ENCODE measurements around the gene ZDHHC18. TPM values are rescaled to one million over a fixed set of nuclear protein-coding genes. Genes with fewer than 3 reads are reported as not detected.
"Not testable (repeated sequence)": the region's sequence is repeated elsewhere in the genome, so short reads cannot be mapped to it uniquely, and the experiment has no call there.

The ZDHHC18 gene
- total RNA-seq, 1 experiment from 2014 or later = 33.1 TPM

DNA sequence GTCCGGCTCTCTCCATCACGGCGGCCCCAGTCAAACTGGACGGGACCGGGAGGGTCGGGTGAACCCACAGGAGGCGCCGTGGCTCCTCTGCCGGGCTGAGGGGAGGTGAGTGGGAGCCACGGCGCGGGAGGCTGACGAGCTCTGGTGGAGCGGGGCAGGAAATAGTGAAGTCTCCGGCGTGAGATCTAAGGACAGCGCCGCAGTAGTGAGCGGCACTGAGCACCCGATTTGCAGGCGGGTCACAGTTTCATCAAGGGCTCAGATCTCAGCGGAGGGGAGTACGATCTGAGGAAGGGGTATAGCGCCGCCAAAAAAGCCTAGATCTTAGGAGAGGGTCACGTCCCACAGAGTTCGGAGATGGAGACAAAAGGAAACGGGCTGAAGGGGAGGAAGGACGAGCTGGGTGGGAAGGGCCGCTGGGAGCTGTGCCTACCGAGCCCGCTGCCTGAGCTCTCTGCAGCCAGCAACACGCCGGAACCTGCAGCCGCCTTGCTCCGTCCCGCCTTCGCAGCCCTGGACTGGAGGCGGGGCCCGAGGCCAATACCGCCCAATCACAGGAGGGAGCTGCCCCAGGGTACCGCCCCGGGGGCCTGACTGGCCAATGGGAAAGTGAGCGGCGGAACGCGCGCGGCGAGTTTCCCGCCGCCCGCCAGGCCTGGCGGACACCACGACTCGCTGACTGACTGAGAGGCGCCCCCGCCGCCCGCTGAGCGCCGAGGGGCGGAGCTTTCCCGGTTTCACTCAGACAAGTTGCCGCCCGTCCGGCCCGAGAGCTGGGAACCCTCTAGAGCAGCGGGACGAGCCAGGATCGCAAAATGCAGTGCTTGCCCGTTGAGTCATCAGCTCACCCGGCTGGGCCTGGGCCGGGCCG is 38.4 kb downstream of the ZDHHC18 start:
- H3K4me1 Mint-ChIP-seq = peaks cover 38 to 40% of the 10 kb centered on the region in 2 experiments
- no peaks in the 10 kb centered on the region for H3K9me3 Mint-ChIP-seq
- Histone ChIP-seq H3K4me2 (ENCODE audit: insufficient read depth, insufficient read length, low read length) (peak overlapping the region; percentile 73), H2BK5ac (ENCODE audit: insufficient read length, low read length) (no peak overlapping the region), H3K79me2 (ENCODE audit: insufficient read depth, low read length) (no peaks in the 10 kb centered on the region), H3K4me1 (ENCODE audit: insufficient read depth, low read length) (no peaks in the 10 kb centered on the region; the same call in 1 of the 2 replicates), H2BK15ac (ENCODE audit: low read depth, low read length) (no peak overlapping the region; the same call in 1 of the 2 replicates), H4K20me1 (ENCODE audit: control insufficient read depth, insufficient read depth, insufficient read length) (no peaks in the 10 kb centered on the region), H3K14ac (ENCODE audit: insufficient read depth, low read length) (peak overlapping the region; percentile 91), H3K23ac (ENCODE audit: insufficient read length, low read depth, low read length) (no peak overlapping the region), H3K18ac (ENCODE audit: insufficient read length, low read depth, low read length) (peak overlapping the region; percentile 88), H3K4ac (ENCODE audit: low read depth, low read length) (peak overlapping the region; percentile 60; the same call in 1 of the 2 replicates), H3K27me3 (ENCODE audit: insufficient read depth, low read length) (no peaks in the 10 kb centered on the region; the same call in 1 of the 2 replicates), H2AFZ (ENCODE audit: low read length) (no peak overlapping the region), H3K56ac (ENCODE audit: insufficient read length, low read depth, low read length) (no peak overlapping the region), H3T11ph (ENCODE audit: low read length) (no peak overlapping the region), H3K9me3 (ENCODE audit: control insufficient read depth, low read depth, low read length) (no peaks in the 10 kb centered on the region), H3K27ac (ENCODE audit: insufficient read length, low read depth, low read length) (peak overlapping the region; percentile 25), H2BK20ac (ENCODE audit: low read depth, low read length, poor library complexity, severe bottlenecking) (no peak overlapping the region), H2BK120ac (ENCODE audit: low read depth, low read length, poor library complexity, severe bottlenecking) (no peak overlapping the region), H4K5ac (ENCODE audit: insufficient read length, low read depth, low read length) (no peak overlapping the region), H2BK12ac (ENCODE audit: insufficient read length, low read depth, low read length) (peak overlapping the region; percentile 28), H3K23me2 (ENCODE audit: insufficient read length, low read depth, low read length, poor library complexity, severe bottlenecking) (peaks cover 4% of the 10 kb centered on the region), H4K8ac (replicated peaks; ENCODE audit: insufficient read length, low read depth, low read length) (no peak overlapping the region), H4K91ac (ENCODE audit: insufficient read length, low read depth, low read length) (no peak overlapping the region), H3K79me1 (ENCODE audit: insufficient read depth, low read depth, low read length, poor library complexity, severe bottlenecking) (no peaks in the 10 kb centered on the region), H2AK5ac (ENCODE audit: insufficient read length, low read length) (no peak overlapping the region), H3K9ac (ENCODE audit: extremely low read depth, insufficient read length, low read length) (peak overlapping the region; percentile 62)
- WGBS (ENCODE audit: extremely low coverage, insufficient read length, low lambda C conversion rate) = no CpG with 5 or more reads among the region's 75 CpGs
- no peaks in the 10 kb centered on the region for H3K36me3 Mint-ChIP-seq (ENCODE audit: insufficient read depth in 1 of 3, low read depth in 3 of 3)
- peak overlapping the region; percentile 81 to 95 for H3K4me3 Mint-ChIP-seq
- DNase-seq = peak; percentile 99
- TF ChIP-seq, protein P1, sequence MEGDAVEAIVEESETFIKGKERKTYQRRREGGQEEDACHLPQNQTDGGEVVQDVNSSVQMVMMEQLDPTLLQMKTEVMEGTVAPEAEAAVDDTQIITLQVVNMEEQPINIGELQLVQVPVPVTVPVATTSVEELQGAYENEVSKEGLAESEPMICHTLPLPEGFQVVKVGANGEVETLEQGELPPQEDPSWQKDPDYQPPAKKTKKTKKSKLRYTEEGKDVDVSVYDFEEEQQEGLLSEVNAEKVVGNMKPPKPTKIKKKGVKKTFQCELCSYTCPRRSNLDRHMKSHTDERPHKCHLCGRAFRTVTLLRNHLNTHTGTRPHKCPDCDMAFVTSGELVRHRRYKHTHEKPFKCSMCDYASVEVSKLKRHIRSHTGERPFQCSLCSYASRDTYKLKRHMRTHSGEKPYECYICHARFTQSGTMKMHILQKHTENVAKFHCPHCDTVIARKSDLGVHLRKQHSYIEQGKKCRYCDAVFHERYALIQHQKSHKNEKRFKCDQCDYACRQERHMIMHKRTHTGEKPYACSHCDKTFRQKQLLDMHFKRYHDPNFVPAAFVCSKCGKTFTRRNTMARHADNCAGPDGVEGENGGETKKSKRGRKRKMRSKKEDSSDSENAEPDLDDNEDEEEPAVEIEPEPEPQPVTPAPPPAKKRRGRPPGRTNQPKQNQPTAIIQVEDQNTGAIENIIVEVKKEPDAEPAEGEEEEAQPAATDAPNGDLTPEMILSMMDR (conservative IDR thresholded peaks at IDR 0.05) = no peak
- peak overlapping the region; percentile 76 to 91 (median 83); a peak in 5 of 7 replicates for H3K27ac Mint-ChIP-seq
- H3K27me3 Mint-ChIP-seq (ENCODE audit: low read depth) = peaks cover 20% of the 10 kb centered on the region

DNA sequence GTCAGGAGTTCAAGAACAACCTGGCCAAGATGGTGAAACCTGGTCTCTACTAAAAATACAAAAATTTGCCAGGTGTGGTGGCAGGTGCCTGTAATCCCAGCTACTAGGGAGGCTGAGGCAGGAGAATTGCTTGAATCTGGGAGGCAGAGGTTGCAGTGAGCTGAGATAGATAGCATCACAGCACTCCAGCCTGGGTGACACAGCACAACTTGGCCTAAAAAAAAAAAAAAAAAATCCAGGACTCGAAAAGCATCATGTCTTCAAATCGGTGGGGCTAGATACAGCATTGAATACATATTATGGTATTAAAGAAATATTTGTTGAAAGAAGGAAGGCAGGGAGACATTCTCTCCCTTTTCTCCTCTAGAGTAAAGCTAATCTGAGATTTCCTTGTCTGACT is 46.6 kb downstream of the ZDHHC18 start:
- H3K9ac ChIP-seq (ENCODE audit: extremely low read depth, insufficient read length, low read length); H3K9me3 Mint-ChIP-seq; H3K9me3 ChIP-seq (ENCODE audit: control insufficient read depth, low read depth, low read length); H3K56ac ChIP-seq (ENCODE audit: insufficient read length, low read depth, low read length); H2BK5ac ChIP-seq (ENCODE audit: insufficient read length, low read length); H3K27me3 Mint-ChIP-seq (ENCODE audit: low read depth); H2BK120ac ChIP-seq (ENCODE audit: low read depth, low read length, poor library complexity, severe bottlenecking); H3K4me2 ChIP-seq (ENCODE audit: insufficient read depth, insufficient read length, low read length); H3K4me1 Mint-ChIP-seq; H4K91ac ChIP-seq (ENCODE audit: insufficient read length, low read depth, low read length); H2BK12ac ChIP-seq (ENCODE audit: insufficient read length, low read depth, low read length); H3K4me3 Mint-ChIP-seq; H4K20me1 ChIP-seq (ENCODE audit: control insufficient read depth, insufficient read depth, insufficient read length); H3K14ac ChIP-seq (ENCODE audit: insufficient read depth, low read length); H3K79me2 ChIP-seq (ENCODE audit: insufficient read depth, low read length); H3K27ac ChIP-seq (ENCODE audit: insufficient read length, low read depth, low read length); H3K36me3 Mint-ChIP-seq (ENCODE audit: insufficient read depth in 1 of 3, low read depth in 3 of 3); H3K18ac ChIP-seq (ENCODE audit: insufficient read length, low read depth, low read length); H3K79me1 ChIP-seq (ENCODE audit: insufficient read depth, low read depth, low read length, poor library complexity, severe bottlenecking); H2AK5ac ChIP-seq (ENCODE audit: insufficient read length, low read length); H3T11ph ChIP-seq (ENCODE audit: low read length); H3K23ac ChIP-seq (ENCODE audit: insufficient read length, low read depth, low read length); H2BK15ac ChIP-seq (ENCODE audit: low read depth, low read length); H3K27me3 ChIP-seq (ENCODE audit: insufficient read depth, low read length); H4K5ac ChIP-seq (ENCODE audit: insufficient read length, low read depth, low read length); H3K23me2 ChIP-seq (ENCODE audit: insufficient read length, low read depth, low read length, poor library complexity, severe bottlenecking); H3K4ac ChIP-seq (ENCODE audit: low read depth, low read length); H4K8ac ChIP-seq (replicated peaks; ENCODE audit: insufficient read length, low read depth, low read length); H3K4me1 ChIP-seq (ENCODE audit: insufficient read depth, low read length); H2AFZ ChIP-seq (ENCODE audit: low read length); DNase-seq; H2BK20ac ChIP-seq (ENCODE audit: low read depth, low read length, poor library complexity, severe bottlenecking): not testable (repeated sequence)
- 0 out of 7 replicates have a peak overlapping the region, but pooled peaks of 1 of the 3 experiments have one; percentile 19 for H3K27ac Mint-ChIP-seq
- WGBS (ENCODE audit: extremely low coverage, insufficient read length, low lambda C conversion rate) = no CpG with 5 or more reads among the region's 2 CpGs
